ENCODE data around the gene KDM2A.
"Not testable (repeated sequence)": the region's sequence is repeated elsewhere in the genome, so short reads cannot be mapped to it uniquely, and the experiment has no call there.

The KDM2A gene

GRCh38 chr11:67120456-67120855 is 1.4 kb downstream of the KDM2A start:
- peaks cover 26% of the 10 kb centered on the region for H3K4me1 Mint-ChIP-seq
- H3K27ac Mint-ChIP-seq (ENCODE audit: low read depth): peak overlapping the region; percentile 86
- H3K9me3 Mint-ChIP-seq: no peaks in the 10 kb centered on the region
- peaks cover 43% of the 10 kb centered on the region for H3K36me3 Mint-ChIP-seq (ENCODE audit: insufficient read depth)
- H3K4me3 Mint-ChIP-seq: peak overlapping the region; percentile 99
- H3K27me3 Mint-ChIP-seq: no peaks in the 10 kb centered on the region
- DNase-seq (ENCODE audit: low spot score in 2 of 2) (no peak), ATAC-seq (replicated peaks; ENCODE audit: extremely low read depth, poor library complexity, severe bottlenecking) (no peak)

GRCh38 chr11:67120881-67121710 is 2.0 kb downstream of the KDM2A start:
- H3K27ac Mint-ChIP-seq (ENCODE audit: low read depth): peak overlapping the region; percentile 86
- no peak for DNase-seq (ENCODE audit: low spot score in 2 of 2)
- peaks cover 49% of the 10 kb centered on the region for H3K36me3 Mint-ChIP-seq (ENCODE audit: insufficient read depth)

GRCh38 chr11:67123801-67124200 is 4.7 kb downstream of the KDM2A start:
- not testable (repeated sequence) for DNase-seq (ENCODE audit: low spot score in 2 of 2); H3K27ac Mint-ChIP-seq (ENCODE audit: low read depth); H3K27me3 Mint-ChIP-seq; H3K9me3 Mint-ChIP-seq; ATAC-seq (replicated peaks; ENCODE audit: extremely low read depth, poor library complexity, severe bottlenecking)
- Mint-ChIP-seq H3K36me3 (ENCODE audit: insufficient read depth) (peaks cover 65% of the 10 kb centered on the region), H3K4me3 (peak overlapping the region; percentile 16), H3K4me1 (peaks cover 32% of the 10 kb centered on the region)

More at GRCh38 chr11:67120881-67121710, 2.0 kb downstream of the KDM2A start:
- Mint-ChIP-seq H3K4me1 (peaks cover 26% of the 10 kb centered on the region), H3K9me3 (no peaks in the 10 kb centered on the region), H3K27me3 (no peaks in the 10 kb centered on the region), H3K4me3 (peak overlapping the region; percentile 99)
- no peak for ATAC-seq (replicated peaks; ENCODE audit: extremely low read depth, poor library complexity, severe bottlenecking)

- not testable (repeated sequence) for H3K27me3 Mint-ChIP-seq; H3K27ac Mint-ChIP-seq (ENCODE audit: low read depth); H3K4me3 Mint-ChIP-seq; ATAC-seq (replicated peaks; ENCODE audit: extremely low read depth, poor library complexity, severe bottlenecking); DNase-seq (ENCODE audit: low spot score in 2 of 2); H3K9me3 Mint-ChIP-seq
- H3K36me3 Mint-ChIP-seq (ENCODE audit: insufficient read depth): peaks cover 74% of the 10 kb centered on the region
- H3K4me1 Mint-ChIP-seq: peaks cover 27% of the 10 kb centered on the region
Measured at GRCh38 chr11:67126243-67126642, 7.2 kb downstream of the KDM2A start.

- Mint-ChIP-seq H3K4me1 (peaks cover 25% of the 10 kb centered on the region), H3K9me3 (no peaks in the 10 kb centered on the region), H3K36me3 (ENCODE audit: insufficient read depth) (peaks cover 76% of the 10 kb centered on the region)
Measured at GRCh38 chr11:67126986-67127385, 7.9 kb downstream of the KDM2A start.

GRCh38 chr11:67130861-67131260 is 11.8 kb downstream of the KDM2A start:
- not testable (repeated sequence) for H3K27me3 Mint-ChIP-seq; H3K9me3 Mint-ChIP-seq; H3K4me3 Mint-ChIP-seq; DNase-seq (ENCODE audit: low spot score in 2 of 2); H3K27ac Mint-ChIP-seq (ENCODE audit: low read depth); ATAC-seq (replicated peaks; ENCODE audit: extremely low read depth, poor library complexity, severe bottlenecking)
- peaks cover 81% of the 10 kb centered on the region for H3K36me3 Mint-ChIP-seq (ENCODE audit: insufficient read depth)
- H3K4me1 Mint-ChIP-seq: peaks cover 40% of the 10 kb centered on the region

More at GRCh38 chr11:67126986-67127385, 7.9 kb downstream of the KDM2A start:
- DNase-seq (ENCODE audit: low spot score in 2 of 2) (no peak), ATAC-seq (replicated peaks; ENCODE audit: extremely low read depth, poor library complexity, severe bottlenecking) (no peak)
- Mint-ChIP-seq H3K4me3 (no peak overlapping the region), H3K27me3 (no peaks in the 10 kb centered on the region), H3K27ac (ENCODE audit: low read depth) (no peak overlapping the region)

- ATAC-seq (replicated peaks; ENCODE audit: extremely low read depth, poor library complexity, severe bottlenecking) (no peak), DNase-seq (ENCODE audit: low spot score in 2 of 2) (no peak)
- Mint-ChIP-seq H3K27ac (ENCODE audit: low read depth) (peak overlapping the region; percentile 56), H3K27me3 (no peaks in the 10 kb centered on the region), H3K4me1 (peaks cover 54% of the 10 kb centered on the region), H3K36me3 (ENCODE audit: insufficient read depth) (peaks cover 71% of the 10 kb centered on the region), H3K9me3 (no peaks in the 10 kb centered on the region), H3K4me3 (no peak overlapping the region)
Measured at GRCh38 chr11:67136156-67136555, 17.1 kb downstream of the KDM2A start.

- no peak for DNase-seq (ENCODE audit: low spot score in 2 of 2)
- H3K4me1 Mint-ChIP-seq: peaks cover 44% of the 10 kb centered on the region
- H3K36me3 Mint-ChIP-seq (ENCODE audit: insufficient read depth): peaks cover 63% of the 10 kb centered on the region
- H3K4me3 Mint-ChIP-seq: no peak overlapping the region
- no peaks in the 10 kb centered on the region for H3K9me3 Mint-ChIP-seq
- H3K27ac Mint-ChIP-seq (ENCODE audit: low read depth): no peak overlapping the region
- no peak for ATAC-seq (replicated peaks; ENCODE audit: extremely low read depth, poor library complexity, severe bottlenecking)
- no peaks in the 10 kb centered on the region for H3K27me3 Mint-ChIP-seq
Measured at GRCh38 chr11:67138922-67139321, 19.9 kb downstream of the KDM2A start.

GRCh38 chr11:67146516-67147226 is 27.6 kb downstream of the KDM2A start:
- Mint-ChIP-seq H3K4me3 (no peak overlapping the region), H3K27me3 (no peaks in the 10 kb centered on the region), H3K27ac (ENCODE audit: low read depth) (no peak overlapping the region), H3K4me1 (peaks cover 16% of the 10 kb centered on the region), H3K9me3 (no peaks in the 10 kb centered on the region), H3K36me3 (ENCODE audit: insufficient read depth) (peaks cover 48% of the 10 kb centered on the region)
- ATAC-seq (replicated peaks; ENCODE audit: extremely low read depth, poor library complexity, severe bottlenecking) (no peak), DNase-seq (ENCODE audit: low spot score in 2 of 2) (no peak)

- peaks cover 42% of the 10 kb centered on the region for H3K36me3 Mint-ChIP-seq (ENCODE audit: insufficient read depth)
- H3K4me1 Mint-ChIP-seq: peaks cover 22% of the 10 kb centered on the region
- H3K27me3 Mint-ChIP-seq: no peaks in the 10 kb centered on the region
- peak overlapping the region; percentile 64 for H3K27ac Mint-ChIP-seq (ENCODE audit: low read depth)
- no peaks in the 10 kb centered on the region for H3K9me3 Mint-ChIP-seq
- ATAC-seq (replicated peaks; ENCODE audit: extremely low read depth, poor library complexity, severe bottlenecking): no peak
- no peak overlapping the region for H3K4me3 Mint-ChIP-seq
- DNase-seq (ENCODE audit: low spot score in 2 of 2): no peak
Measured at GRCh38 chr11:67153971-67154370, 34.9 kb downstream of the KDM2A start.

- Mint-ChIP-seq H3K27ac (ENCODE audit: low read depth) (no peak overlapping the region), H3K36me3 (ENCODE audit: insufficient read depth) (peaks cover 42% of the 10 kb centered on the region), H3K27me3 (no peaks in the 10 kb centered on the region), H3K4me1 (peaks cover 30% of the 10 kb centered on the region), H3K9me3 (no peaks in the 10 kb centered on the region), H3K4me3 (no peak overlapping the region)
- DNase-seq (ENCODE audit: low spot score in 2 of 2) (no peak), ATAC-seq (replicated peaks; ENCODE audit: extremely low read depth, poor library complexity, severe bottlenecking) (no peak)
Measured at GRCh38 chr11:67154726-67155125, 35.7 kb downstream of the KDM2A start.

- DNase-seq (ENCODE audit: low spot score in 2 of 2) (no peak), ATAC-seq (replicated peaks; ENCODE audit: extremely low read depth, poor library complexity, severe bottlenecking) (no peak)
- Mint-ChIP-seq H3K4me1 (peaks cover 43% of the 10 kb centered on the region), H3K27ac (ENCODE audit: low read depth) (no peak overlapping the region), H3K27me3 (no peaks in the 10 kb centered on the region), H3K9me3 (no peaks in the 10 kb centered on the region), H3K36me3 (ENCODE audit: insufficient read depth) (peaks cover 23% of the 10 kb centered on the region), H3K4me3 (no peak overlapping the region)
Measured at GRCh38 chr11:67157691-67158090, 38.6 kb downstream of the KDM2A start.

- DNase-seq (ENCODE audit: low spot score in 2 of 2) (no peak), ATAC-seq (replicated peaks; ENCODE audit: extremely low read depth, poor library complexity, severe bottlenecking) (no peak)
- H3K36me3 Mint-ChIP-seq (ENCODE audit: insufficient read depth): peaks cover 19% of the 10 kb centered on the region
- H3K4me1 Mint-ChIP-seq: peaks cover 48% of the 10 kb centered on the region
- no peak overlapping the region for H3K4me3 Mint-ChIP-seq
- H3K27ac Mint-ChIP-seq (ENCODE audit: low read depth): no peak overlapping the region
- H3K27me3 Mint-ChIP-seq: no peaks in the 10 kb centered on the region
- no peaks in the 10 kb centered on the region for H3K9me3 Mint-ChIP-seq
Measured at GRCh38 chr11:67158221-67158620, 39.2 kb downstream of the KDM2A start.

All from central memory CD8-positive, alpha-beta T cell (primary cell).